Colon (tissue), 2 donors: ENCODE data around the gene GBP3.
"Not testable (repeated sequence)": the region's sequence is repeated elsewhere in the genome, so short reads cannot be mapped to it uniquely, and the experiment has no call there.

Source experiments
- FAIRE-seq: peaks from 2 replicates; lab custom pipeline; 2012; peaks lifted over from hg19 to GRCh38; lab: Jason Lieb, UNC
- donor health status: control.
- donor health status: control.

The GBP3 gene

DNA sequence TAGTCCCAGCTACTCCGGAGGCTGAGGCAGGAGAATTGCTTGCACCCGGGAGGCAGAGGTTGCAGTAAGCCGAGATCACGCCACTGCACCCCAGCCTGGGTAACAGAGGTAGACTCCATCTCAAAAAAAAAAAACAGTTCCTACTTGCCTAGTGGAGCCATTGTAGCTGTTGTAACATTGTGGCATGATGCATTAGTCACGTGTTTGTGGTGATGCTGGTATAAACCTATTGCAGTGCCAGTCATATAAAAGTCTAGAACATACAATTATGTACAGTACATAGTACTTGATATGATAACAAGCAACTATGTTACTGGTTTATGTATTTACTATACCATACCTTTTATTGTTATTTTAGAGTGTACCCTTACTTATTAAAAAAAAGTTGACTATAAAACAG is 46.4 kb downstream of the GBP3 start:
- FAIRE-seq = no peak

DNA sequence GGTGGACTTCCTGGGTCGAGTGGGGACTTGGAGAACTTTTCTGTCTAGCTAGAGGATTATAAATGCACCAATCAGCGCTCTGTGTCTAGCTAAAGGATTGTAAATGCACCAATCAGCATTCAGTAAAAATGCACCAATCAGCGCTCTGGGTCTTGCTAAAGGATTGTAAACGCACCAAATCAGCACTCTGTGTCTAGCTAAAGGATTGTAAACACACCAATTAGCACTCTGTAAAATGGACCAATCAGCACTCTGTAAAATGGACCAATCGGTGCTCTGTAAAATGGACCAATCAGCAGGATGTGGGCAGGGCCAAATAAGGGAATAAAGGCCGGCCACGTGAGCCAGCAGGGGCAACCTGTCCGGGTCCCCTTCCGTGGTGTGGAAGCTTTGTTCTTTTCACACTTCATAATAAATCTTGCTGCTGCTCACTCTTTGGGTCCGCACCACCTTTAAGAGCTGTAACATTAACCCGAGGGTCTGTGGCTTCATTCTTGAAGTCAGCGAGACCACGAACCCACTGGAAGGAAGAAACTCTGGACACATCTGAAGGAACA is 48.0 kb downstream of the GBP3 start:
- FAIRE-seq = not testable (repeated sequence)

DNA sequence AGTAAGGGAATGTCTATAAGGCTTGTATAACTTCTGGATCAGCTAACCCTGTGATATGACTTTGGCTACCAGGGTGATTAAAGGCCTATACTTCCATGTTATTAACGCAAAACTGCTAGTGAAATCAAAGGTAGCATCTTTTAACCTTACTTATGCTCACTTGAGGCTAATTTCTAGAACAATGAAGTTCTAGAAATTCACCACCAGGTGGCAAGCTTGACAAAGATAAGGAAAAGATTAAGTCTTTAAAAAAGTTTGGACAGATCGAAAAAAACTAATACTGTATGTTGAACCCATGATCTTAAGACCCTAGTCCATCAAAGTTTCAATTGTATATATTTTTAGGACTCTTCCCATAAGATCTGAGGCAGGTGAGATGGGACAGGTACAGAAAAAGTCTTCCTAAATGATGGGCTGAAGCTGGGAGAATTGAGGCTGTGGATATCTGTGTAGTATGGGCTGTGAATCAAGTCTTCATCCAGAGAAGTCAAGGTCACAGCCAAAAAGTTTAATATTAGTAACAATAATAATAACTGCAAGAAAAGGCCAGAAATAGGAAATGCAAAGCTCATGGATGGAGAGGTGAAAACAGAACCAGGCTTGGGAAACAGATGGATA is 49.0 kb downstream of the GBP3 start:
- FAIRE-seq = no peak

GRCh38 chr1:88961647-88962275 is 60.9 kb downstream of the GBP3 start:
- no peak for FAIRE-seq

DNA sequence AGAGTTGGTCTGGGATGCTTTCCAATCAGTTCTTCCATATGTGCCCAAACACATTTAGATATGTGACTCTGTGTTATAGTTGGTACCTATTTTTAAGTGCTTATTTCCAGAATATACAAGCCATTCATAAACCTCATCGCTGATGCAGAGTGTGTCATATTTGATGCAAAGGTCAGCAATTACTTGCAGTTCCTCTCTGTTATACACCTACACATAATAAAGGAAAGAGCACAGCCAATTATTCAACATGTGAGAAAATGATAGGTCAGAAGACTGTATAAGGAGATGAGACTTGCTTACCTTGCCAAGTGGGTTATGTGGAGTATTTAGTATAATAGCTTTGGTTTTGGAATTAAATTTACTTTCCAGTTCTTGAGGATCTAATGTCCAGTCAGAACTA is 61.6 kb downstream of the GBP3 start:
- FAIRE-seq = no peak
